ENCODE results near the gene GRIN2A. TPM values are rescaled to one million over a fixed set of nuclear protein-coding genes. Genes with fewer than 3 reads are reported as not detected.

Gene GRIN2A
- total RNA-seq, 4 donors from 2014 or later, result 0.25 to 26.1 (median 13.5) TPM

DNA sequence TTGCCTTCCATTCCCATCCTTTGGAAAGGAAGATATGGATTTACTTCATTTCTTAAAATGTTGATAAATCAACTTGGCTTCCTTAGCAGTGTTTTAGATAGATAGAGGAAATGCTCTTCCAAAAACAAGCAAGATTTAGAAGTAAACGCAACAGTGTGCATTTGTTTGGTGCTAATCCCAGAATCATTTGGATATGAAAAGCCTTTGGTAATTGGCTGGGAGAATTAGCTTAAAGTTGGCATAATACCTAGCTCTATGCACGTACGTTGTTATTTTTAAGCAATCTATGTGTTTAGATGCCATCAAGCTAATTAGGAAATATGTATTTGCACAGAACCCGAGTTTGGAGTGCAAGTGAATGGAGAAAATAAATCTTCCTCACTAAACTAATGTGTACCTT lies 415.3 kb downstream of the GRIN2A start:
- H3K36me3 ChIP-seq, result peaks cover 0 to 29% of the 10 kb centered on the region in 2 donors
- no peak for TF ChIP-seq POLR2A (IDR thresholded peaks at IDR 0.05)
- no peak for TF ChIP-seq POLR2AphosphoS5 (IDR thresholded peaks at IDR 0.05)
- TF ChIP-seq EP300 (IDR thresholded peaks at IDR 0.05), result no peak
- TF ChIP-seq, protein P1, sequence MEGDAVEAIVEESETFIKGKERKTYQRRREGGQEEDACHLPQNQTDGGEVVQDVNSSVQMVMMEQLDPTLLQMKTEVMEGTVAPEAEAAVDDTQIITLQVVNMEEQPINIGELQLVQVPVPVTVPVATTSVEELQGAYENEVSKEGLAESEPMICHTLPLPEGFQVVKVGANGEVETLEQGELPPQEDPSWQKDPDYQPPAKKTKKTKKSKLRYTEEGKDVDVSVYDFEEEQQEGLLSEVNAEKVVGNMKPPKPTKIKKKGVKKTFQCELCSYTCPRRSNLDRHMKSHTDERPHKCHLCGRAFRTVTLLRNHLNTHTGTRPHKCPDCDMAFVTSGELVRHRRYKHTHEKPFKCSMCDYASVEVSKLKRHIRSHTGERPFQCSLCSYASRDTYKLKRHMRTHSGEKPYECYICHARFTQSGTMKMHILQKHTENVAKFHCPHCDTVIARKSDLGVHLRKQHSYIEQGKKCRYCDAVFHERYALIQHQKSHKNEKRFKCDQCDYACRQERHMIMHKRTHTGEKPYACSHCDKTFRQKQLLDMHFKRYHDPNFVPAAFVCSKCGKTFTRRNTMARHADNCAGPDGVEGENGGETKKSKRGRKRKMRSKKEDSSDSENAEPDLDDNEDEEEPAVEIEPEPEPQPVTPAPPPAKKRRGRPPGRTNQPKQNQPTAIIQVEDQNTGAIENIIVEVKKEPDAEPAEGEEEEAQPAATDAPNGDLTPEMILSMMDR (IDR thresholded peaks at IDR 0.05), result no peak
- H3K9me3 ChIP-seq, result no peaks in the 10 kb centered on the region
- no peak for ATAC-seq
- H3K4me3 ChIP-seq, result no peak overlapping the region
- no peaks in the 10 kb centered on the region for H3K4me1 ChIP-seq
- WGBS, 2 donors (ENCODE audit: low coverage in 1 of 2), result 65 to 75% methylated on average over 4 of the region's 4 CpGs
- H3K27ac ChIP-seq, result no peak overlapping the region
- H3K27me3 ChIP-seq, result no peaks in the 10 kb centered on the region

DNA sequence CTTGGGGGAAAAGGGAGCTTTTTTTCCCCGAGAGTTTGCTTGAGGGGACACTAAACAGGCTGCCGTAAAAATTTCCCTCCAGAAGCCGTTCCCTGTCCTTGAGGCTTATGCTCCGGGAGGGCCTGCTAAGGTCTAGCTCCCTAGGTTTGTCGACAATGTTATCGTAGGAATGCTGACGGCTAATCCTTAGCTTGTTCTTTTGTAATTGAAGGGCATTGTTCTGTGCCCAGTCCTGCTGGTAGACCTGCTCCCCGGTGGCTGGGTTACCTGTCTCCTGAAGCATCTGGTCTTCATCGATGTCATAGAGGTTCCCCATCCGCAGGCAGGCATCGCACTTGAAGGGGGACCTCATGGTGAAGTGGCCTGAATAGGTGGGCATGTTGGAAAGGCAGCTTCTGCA lies 418.7 kb downstream of the GRIN2A start:
- H3K27ac ChIP-seq, result no peak overlapping the region
- peaks cover 0 to 32% of the 10 kb centered on the region in 2 donors for H3K36me3 ChIP-seq
- no peaks in the 10 kb centered on the region for H3K4me1 ChIP-seq
- 85 to 100% methylated on average over 2 to 7 of the region's 11 CpGs for WGBS, 2 donors (ENCODE audit: low coverage in 1 of 2)
- TF ChIP-seq POLR2A (IDR thresholded peaks at IDR 0.05), result no peak
- no peak for TF ChIP-seq EP300 (IDR thresholded peaks at IDR 0.05)
- TF ChIP-seq, protein P1 (IDR thresholded peaks at IDR 0.05), result no peak
- TF ChIP-seq POLR2AphosphoS5 (IDR thresholded peaks at IDR 0.05), result no peak
- H3K9me3 ChIP-seq, result no peaks in the 10 kb centered on the region
- no peaks in the 10 kb centered on the region for H3K27me3 ChIP-seq
- no peak for ATAC-seq
- H3K4me3 ChIP-seq, result no peak overlapping the region

DNA sequence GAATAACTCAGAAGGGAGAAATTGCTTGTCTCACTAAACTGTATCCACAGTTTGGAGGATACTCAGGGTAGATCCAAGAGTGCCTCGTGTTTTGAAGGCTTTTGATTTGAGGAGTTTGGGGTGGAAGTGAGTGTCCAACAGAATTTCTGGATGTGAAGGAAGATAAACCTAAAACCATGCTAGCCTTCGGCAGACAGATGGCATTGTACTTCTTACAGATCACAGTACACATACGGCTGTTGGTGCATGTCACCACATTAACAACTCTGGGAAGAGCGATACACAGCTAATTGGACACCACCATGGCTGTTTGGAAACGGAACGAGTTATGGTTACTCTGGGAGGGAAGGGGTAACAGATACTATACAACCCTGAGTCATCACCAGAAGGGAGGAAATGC lies 420.4 kb downstream of the GRIN2A start:
- ATAC-seq, result no peak
- Histone ChIP-seq H3K27me3 (no peaks in the 10 kb centered on the region), H3K4me3 (no peak overlapping the region), H3K27ac (no peak overlapping the region), H3K36me3 (peaks cover 0 to 32% of the 10 kb centered on the region in 2 donors), H3K9me3 (no peaks in the 10 kb centered on the region), H3K4me1 (no peaks in the 10 kb centered on the region)
- WGBS, 2 donors (ENCODE audit: low coverage in 1 of 2), result 86 to 92% methylated on average over 2 to 5 of the region's 6 CpGs
- TF ChIP-seq, protein P1 (IDR thresholded peaks at IDR 0.05), result no peak
- TF ChIP-seq POLR2A (IDR thresholded peaks at IDR 0.05) (no peak), EP300 (IDR thresholded peaks at IDR 0.05) (no peak), POLR2AphosphoS5 (IDR thresholded peaks at IDR 0.05) (no peak)

DNA sequence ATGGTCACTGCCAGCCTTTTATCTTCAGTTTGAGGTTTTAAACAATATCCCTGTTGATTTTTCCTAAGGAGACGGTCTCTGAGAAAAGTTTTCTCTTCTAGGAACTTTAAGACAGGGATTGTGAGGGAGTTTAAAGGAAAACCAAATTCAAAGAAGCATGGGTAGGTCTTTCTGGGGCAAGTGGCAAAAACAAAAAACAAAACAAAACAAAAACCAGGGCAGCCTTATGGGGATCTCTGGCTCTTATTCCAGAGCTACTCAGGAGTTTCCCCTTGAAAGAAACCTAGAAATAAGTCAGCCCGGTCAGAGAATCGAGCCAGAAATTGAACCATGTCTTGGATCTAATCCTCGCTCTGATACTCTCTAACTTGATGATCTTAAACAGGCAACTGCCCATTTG lies 424.5 kb downstream of the GRIN2A start:
- WGBS, 2 donors (ENCODE audit: low coverage in 1 of 2), result 59 to 80% methylated on average over 4 of the region's 4 CpGs
- TF ChIP-seq, protein P1 (IDR thresholded peaks at IDR 0.05), result no peak
- TF ChIP-seq EP300 (IDR thresholded peaks at IDR 0.05), result no peak
- TF ChIP-seq POLR2A (IDR thresholded peaks at IDR 0.05), result no peak
- TF ChIP-seq POLR2AphosphoS5 (IDR thresholded peaks at IDR 0.05), result no peak

DNA sequence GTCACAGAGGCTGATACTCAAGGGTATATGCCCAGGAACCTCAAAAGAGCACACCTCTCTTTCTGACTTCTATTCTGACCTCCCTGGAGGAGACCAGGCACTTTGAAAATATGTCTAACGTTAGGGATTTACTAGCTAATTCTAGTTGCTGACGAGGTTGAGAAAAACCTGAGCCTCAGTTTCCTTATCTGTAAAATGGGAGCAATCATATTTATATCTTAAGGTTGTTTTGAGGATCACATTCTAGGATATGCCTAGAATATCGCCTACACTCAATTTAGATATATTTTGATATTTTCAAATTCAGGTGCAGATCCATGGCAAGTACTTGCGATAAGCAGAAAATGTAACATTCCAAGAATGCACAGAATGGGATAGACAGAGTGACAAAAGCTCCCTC lies 425.8 kb downstream of the GRIN2A start:
- H3K27me3 ChIP-seq, result no peaks in the 10 kb centered on the region
- no peaks in the 10 kb centered on the region for H3K4me1 ChIP-seq
- no peak for ATAC-seq
- no peak overlapping the region for H3K27ac ChIP-seq
- TF ChIP-seq POLR2AphosphoS5 (IDR thresholded peaks at IDR 0.05) (no peak), EP300 (IDR thresholded peaks at IDR 0.05) (no peak), POLR2A (IDR thresholded peaks at IDR 0.05) (no peak)
- TF ChIP-seq, protein P1 (IDR thresholded peaks at IDR 0.05), result no peak
- no peaks in the 10 kb centered on the region for H3K9me3 ChIP-seq
- no peak overlapping the region for H3K4me3 ChIP-seq
- WGBS, 2 donors (ENCODE audit: low coverage in 1 of 2), result 89% methylated on average over 4 of the region's 4 CpGs
- no peaks in the 10 kb centered on the region for H3K36me3 ChIP-seq

More for the DNA sequence above, 424.5 kb downstream of the GRIN2A start:
- no peak for ATAC-seq
- Histone ChIP-seq H3K27me3 (no peaks in the 10 kb centered on the region), H3K9me3 (no peaks in the 10 kb centered on the region), H3K27ac (no peak overlapping the region), H3K36me3 (peaks cover 0 to 11% of the 10 kb centered on the region in 2 donors), H3K4me1 (no peaks in the 10 kb centered on the region), H3K4me3 (no peak overlapping the region)

Measured in gastroesophageal sphincter (tissue), 4 donors.